HL-60 (cell line): ENCODE results near the gene HELT.

Experiments used
- CTCF ChIP-seq: IDR thresholded peaks from one replicate; pipeline ENCODE4 v1.5.1; 2011; ENCODE audit warnings: low read length, control low read depth, inconsistent platforms; ENCODE audit not compliant: insufficient read depth
- POLR2AphosphoS5 ChIP-seq: IDR thresholded peaks from 2 replicates; pipeline ENCODE4 v1.6.1; 2012; ENCODE audit warnings: low read depth
- REST ChIP-seq: IDR thresholded peaks from 2 replicates; pipeline ENCODE4 v1.6.1; 2012; ENCODE audit warnings: low read depth; ENCODE audit not compliant: insufficient replicate concordance

GRCh38 chr4:184992422-184992821, 25.9 kb upstream of the HELT start:
- no peak for TF ChIP-seq CTCF
- TF ChIP-seq REST = no peak
- TF ChIP-seq POLR2AphosphoS5 = no peak
